ENCODE results near the gene BIRC7.
"Not testable (repeated sequence)": the region's sequence is repeated elsewhere in the genome, so short reads cannot be mapped to it uniquely, and the experiment has no call there.

The BIRC7 gene

DNA sequence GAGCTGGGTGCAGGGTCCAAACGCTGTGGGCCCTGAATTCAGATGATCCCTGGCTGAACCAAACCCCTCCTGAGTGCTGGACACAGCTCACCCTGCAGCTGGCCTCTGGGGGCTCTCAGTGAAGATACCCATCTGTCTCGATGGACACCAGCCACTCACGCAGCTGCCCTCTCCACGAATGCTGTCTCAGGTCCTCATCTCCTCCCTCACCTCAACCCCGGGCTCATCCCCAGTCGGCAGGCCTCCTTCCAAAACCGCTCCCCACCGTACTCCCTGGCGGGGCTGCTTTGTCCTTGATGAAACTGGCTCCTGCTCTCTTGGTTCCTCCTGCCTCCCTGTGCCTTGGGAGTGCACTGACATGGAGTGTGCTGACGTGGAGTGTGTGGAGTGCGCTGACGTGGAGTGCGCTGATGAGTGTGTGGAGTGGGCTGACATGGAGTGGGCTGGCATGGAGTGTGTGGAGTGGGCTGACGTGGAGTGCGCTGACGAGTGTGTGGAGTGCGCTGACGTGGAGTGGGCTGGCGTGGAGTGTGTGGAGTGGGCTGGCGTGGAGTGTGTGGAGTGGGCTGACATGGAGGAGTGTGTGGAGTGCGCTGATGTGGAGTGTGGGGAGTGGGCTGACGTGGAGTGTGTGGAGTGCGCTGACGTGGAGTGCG, 15.7 kb upstream of the BIRC7 start:
- H3K4me3 ChIP-seq (replicated peaks; ENCODE audit: low read depth, low read length), result no peak overlapping the region
- no peak for DNase-seq (ENCODE audit: low read depth)
- TF ChIP-seq CTCF (IDR thresholded peaks at IDR 0.05; ENCODE audit: low read length, missing control alignments), result no peak

DNA sequence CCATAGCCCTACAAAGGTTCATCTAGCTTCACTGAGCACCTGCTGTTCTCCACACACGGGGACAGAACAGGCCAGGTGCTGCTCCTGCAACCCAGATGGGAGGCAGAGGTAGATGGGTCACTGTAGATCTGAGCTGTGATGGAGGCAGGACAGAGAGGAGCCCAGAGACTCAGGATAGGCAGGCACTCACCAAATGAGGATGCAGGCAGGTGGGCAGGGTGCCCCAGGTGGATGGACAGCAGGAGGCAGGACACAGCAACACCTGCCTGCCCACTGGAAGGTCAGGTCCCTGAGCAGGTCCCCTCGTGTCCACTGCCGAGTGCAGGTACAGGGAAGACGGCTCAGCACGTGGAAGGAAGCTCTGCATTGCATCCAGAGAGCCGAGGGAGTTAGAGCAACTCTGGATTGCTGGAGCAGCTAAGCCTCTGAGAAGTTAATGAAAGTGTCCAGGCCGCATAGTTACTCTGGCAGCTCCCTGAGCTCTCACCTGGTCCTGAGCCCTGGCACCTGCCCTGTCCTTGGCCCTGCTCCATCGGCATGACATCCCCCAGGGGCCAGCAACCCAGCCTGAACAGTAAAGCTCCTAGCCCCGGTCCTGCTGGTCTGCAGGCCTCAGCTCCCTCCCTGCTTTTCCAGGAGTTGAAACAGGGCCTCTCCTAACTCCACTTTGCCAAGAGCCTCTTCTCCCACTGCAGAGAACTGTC, 14.9 kb upstream of the BIRC7 start:
- H3K4me3 ChIP-seq (replicated peaks; ENCODE audit: low read depth, low read length), result no peak overlapping the region
- no peak for DNase-seq (ENCODE audit: low read depth)
- no peak for TF ChIP-seq CTCF (IDR thresholded peaks at IDR 0.05; ENCODE audit: low read length, missing control alignments)

- DNase-seq (ENCODE audit: low read depth), result not testable (repeated sequence)
Measured at GRCh38 chr20:63221400-63222053, 14.2 kb upstream of the BIRC7 start.

GRCh38 chr20:63222541-63222940, 13.2 kb upstream of the BIRC7 start:
- H3K4me3 ChIP-seq (replicated peaks; ENCODE audit: low read depth, low read length), result no peak overlapping the region
- no peak for TF ChIP-seq CTCF (IDR thresholded peaks at IDR 0.05; ENCODE audit: low read length, missing control alignments)
- no peak for DNase-seq (ENCODE audit: low read depth)

More at GRCh38 chr20:63221400-63222053, 14.2 kb upstream of the BIRC7 start:
- not testable (repeated sequence) for H3K4me3 ChIP-seq (replicated peaks; ENCODE audit: low read depth, low read length)

DNA sequence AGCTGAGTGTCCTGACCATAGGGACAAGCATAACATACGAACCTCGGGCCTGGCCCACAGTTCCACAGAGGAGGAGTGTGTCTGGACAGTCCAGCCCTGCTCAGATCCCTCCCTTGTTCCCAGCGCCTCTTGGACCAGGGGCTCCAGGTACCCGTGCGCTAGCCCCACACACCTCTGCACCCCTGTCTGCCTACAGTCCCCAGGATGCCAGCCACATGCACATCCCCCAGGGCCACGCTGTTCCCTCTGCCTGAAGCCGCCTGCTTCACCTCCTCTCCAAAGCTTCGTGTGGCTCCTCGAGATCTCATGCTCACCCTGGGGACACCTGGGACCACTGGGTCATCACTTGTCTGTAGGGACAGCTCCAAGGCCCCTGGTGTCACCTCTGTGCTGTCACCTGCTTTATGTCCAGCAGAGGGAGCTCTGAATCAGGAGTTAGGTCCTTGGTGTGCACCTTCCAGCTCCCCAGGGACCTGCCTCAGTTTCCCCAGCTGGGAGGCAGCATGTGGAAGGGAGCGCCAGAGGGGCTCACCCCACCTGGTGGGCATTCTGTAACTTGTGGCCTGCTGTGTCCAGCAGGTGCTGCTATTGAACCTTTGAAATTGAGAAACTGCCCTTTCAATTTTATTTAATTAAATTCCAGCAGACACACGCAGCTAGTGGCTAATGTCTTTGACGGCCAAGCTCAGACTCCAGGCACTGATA, 12.4 kb upstream of the BIRC7 start:
- DNase-seq (ENCODE audit: low read depth), result peak; percentile 46
- H3K4me3 ChIP-seq (replicated peaks; ENCODE audit: low read depth, low read length), result no peak overlapping the region
- TF ChIP-seq CTCF (IDR thresholded peaks at IDR 0.05; ENCODE audit: low read length, missing control alignments), result peak; percentile 76

GRCh38 chr20:63223826-63224207, 11.9 kb upstream of the BIRC7 start:
- DNase-seq (ENCODE audit: low read depth), result no peak
- no peak overlapping the region for H3K4me3 ChIP-seq (replicated peaks; ENCODE audit: low read depth, low read length)
- TF ChIP-seq CTCF (IDR thresholded peaks at IDR 0.05; ENCODE audit: low read length, missing control alignments), result no peak
